GM19099 (cell line): ENCODE results near the gene NRN1L.

Source experiments
- POLR2A ChIP-seq: IDR thresholded peaks from 3 replicates; pipeline ENCODE4 v1.6.1; 2011; ENCODE audit warnings: low read depth; ENCODE audit not compliant: insufficient read length; ENCODE audit errors: extremely low read depth

Gene NRN1L

DNA sequence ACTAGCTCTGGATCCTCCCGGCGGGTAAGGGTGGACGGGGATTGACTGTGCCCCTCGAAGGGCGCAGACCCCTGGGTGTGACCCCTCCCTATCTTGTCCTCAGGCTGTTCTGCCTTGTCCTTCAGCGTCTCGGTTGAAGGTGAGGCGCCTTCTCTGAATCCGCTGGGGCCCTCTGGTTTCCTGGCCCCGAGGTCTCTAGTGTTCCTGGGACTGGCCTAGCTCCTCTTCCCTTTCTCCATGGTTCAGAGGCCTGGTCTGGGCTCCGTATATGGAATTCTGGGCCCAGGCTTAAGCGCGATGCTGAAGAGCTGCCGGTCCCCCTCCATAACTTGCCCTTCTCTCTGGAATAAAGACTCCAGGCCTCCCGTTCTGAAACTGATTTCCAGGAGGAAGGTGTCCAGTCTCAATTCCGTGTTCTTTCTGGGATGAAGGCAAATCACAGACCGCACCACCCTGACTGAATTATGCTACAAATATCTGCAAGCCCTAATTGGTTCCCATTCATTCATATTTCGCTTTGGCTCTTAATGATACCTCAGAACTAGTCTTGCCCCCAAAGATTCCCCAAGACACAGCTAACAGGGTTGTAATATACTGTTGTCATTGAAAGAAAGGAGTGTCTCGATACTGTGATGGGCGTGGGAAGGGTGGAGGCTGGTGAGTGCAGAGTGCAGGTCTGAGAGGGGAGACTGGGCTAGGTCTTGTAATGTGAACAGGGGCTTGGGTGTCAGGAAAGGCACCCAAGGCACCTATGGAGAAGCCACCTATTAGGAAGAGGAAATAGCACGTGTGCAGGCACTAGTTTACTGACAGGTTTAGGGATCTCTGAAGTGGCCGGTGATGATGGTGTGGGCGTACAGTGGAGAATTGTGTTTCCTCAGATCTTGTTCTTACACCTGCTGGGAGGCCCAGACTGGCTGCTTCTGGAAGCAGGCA is 11.0 kb upstream of the NRN1L start:
- TF ChIP-seq POLR2A = no peak

GRCh38 chr16:67874372-67874771 is 10.3 kb upstream of the NRN1L start:
- no peak for TF ChIP-seq POLR2A

- no peak for TF ChIP-seq POLR2A
These were observed 7.6 kb upstream of the NRN1L start for GRCh38 chr16:67877064-67877463.

GRCh38 chr16:67878232-67878631 is 6.5 kb upstream of the NRN1L start:
- TF ChIP-seq POLR2A = no peak

- no peak for TF ChIP-seq POLR2A
These were observed 5.8 kb upstream of the NRN1L start for GRCh38 chr16:67878846-67879245.

DNA sequence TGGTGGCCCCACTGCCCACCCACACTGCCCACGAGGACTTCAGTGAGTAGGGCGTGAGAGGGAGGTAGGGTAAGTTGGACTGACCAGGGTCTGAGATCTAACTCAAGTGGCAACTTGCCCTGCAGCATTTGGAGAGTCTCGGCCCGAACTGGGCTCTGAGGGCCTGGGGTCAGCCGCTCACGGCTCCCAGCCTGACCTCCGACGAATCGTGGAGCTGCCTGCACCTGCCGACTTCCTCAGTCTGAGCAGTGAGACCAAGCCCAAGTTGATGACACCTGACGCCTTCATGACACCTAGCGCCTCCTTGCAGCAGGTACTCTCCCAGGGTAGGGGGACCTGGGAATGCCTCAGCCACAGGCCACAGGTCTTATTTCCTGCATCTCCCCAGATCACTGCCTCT is 5.2 kb upstream of the NRN1L start:
- TF ChIP-seq POLR2A = no peak

DNA sequence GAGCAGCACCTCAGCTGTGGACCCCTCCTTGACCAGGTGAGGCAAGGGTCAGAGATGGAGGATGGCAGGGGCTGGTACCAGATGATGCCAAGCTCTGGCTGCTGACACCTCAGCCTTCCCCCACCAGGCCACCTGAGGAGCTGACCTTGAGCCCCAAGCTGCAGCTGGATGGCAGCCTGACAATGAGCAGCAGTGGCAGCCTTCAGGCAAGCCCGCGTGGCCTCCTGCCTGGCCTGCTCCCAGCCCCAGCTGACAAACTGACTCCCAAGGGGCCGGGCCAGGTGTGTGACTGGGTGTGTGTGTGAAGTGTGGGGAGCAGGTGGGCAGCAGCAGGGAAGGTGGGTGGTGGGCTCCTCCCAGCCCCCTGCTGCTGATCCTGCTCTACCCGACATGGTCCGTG is 4.7 kb upstream of the NRN1L start:
- no peak for TF ChIP-seq POLR2A

GRCh38 chr16:67880584-67880983 is 4.1 kb upstream of the NRN1L start:
- TF ChIP-seq POLR2A = no peak

- TF ChIP-seq POLR2A = no peak
These were observed 3.0 kb upstream of the NRN1L start for GRCh38 chr16:67881621-67882161.

DNA sequence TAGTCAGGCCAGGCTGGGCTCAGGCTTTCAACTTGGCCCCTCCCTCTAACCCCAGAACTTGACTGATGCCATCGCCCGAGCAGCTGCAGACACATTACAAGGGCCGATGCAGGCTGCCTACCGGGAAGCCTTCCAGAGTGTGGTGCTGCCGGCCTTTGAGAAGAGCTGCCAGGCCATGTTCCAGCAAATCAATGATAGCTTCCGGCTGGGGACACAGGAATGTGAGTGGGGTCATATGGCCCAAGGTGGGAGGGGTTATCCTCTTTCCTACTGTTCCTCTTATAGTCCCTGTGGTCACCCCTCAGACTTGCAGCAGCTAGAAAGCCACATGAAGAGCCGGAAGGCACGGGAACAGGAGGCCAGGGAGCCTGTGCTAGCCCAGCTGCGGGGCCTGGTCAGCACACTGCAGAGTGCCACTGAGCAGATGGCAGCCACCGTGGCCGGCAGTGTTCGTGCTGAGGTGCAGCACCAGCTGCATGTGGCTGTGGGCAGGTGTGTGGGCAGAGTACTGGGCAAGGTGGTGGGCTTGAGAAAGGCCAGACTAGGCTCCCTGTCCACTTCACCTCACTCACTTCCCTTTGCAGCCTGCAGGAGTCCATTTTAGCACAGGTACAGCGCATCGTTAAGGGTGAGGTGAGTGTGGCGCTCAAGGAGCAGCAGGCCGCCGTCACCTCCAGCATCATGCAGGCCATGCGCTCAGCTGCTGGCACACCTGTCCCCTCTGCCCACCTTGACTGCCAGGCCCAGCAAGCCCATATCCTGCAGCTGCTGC is 2.1 kb upstream of the NRN1L start:
- TF ChIP-seq POLR2A = no peak

- TF ChIP-seq POLR2A = no peak
These were observed 1.4 kb upstream of the NRN1L start for GRCh38 chr16:67883146-67883871.

GRCh38 chr16:67883872-67884261 is 818 bp upstream of the NRN1L start:
- no peak for TF ChIP-seq POLR2A

DNA sequence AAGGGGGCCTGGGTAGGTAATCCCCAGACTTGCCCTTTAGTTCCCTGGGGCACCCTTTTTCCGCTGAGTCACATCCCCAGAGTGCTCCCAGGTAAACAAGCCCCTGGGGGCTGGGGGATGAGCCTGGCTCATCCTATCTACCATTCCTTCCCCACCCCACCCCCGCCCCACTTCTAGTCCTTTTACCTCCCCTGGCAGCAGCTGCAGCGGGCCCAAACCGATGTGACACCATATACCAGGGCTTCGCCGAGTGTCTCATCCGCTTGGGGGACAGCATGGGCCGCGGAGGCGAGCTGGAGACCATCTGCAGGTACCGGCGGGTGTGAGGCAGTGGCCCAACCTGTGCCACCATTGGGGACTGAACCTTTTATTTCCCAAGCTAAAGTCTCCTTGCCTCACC is 860 bp downstream of the NRN1L start:
- TF ChIP-seq POLR2A = no peak

DNA sequence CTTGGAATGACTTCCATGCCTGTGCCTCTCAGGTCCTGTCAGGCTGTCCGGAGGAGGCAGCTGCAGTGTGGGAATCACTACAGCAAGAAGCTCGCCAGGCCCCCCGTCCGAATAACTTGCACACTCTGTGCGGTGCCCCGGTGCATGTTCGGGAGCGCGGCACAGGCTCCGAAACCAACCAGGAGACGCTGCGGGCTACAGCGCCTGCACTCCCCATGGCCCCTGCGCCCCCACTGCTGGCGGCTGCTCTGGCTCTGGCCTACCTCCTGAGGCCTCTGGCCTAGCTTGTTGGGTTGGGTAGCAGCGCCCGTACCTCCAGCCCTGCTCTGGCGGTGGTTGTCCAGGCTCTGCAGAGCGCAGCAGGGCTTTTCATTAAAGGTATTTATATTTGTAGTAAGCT is 1.3 kb downstream of the NRN1L start:
- no peak for TF ChIP-seq POLR2A

- no peak for TF ChIP-seq POLR2A
These were observed 1.7 kb downstream of the NRN1L start for GRCh38 chr16:67886387-67886786.
